ENCODE data around the gene ZNF507.
A peak's percentile ranks its signal among the peaks of the same experiment; 100 is the strongest.

ZNF507 gene

DNA sequence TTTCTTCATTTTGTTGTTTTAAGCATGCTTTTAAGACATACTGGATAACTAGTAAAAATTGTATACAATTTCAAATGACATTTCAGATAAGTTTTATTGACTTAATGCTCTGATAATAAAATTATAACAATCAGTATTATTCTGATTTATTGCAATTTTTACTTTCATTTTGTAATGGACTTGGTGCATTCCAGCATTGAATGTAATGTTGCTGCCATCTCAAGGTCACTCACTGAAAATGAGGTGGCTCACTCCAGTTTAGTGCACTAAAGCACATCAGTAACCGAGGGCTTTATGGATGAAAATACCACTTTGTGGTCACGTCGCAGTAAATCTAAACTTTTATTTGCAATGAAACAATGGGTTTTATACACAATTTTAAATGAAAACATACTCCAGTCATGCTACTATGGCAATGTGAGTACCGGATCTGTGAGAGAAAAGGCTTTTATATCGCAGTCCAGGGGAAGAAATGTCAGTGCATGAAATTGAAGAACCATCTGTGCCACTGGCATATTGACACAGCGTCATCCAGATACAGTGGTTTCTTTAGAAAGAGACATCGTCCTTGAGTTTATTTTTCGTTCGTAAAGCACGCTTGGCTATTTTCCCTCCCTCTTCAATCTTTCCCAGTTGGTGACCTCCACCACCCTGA is 20.7 kb upstream of the ZNF507 start:
- H3K4me1 Mint-ChIP-seq = no peaks in the 10 kb centered on the region
- peaks cover 2% of the 10 kb centered on the region for H3K36me3 Mint-ChIP-seq
- no peak for DNase-seq (ENCODE audit: low spot score in 2 of 2)
- no peak for ATAC-seq (ENCODE audit: low read depth)
- no peak overlapping the region for H3K27ac Mint-ChIP-seq
- H3K27me3 Mint-ChIP-seq = peaks cover 13% of the 10 kb centered on the region
- no peak overlapping the region for H3K4me3 Mint-ChIP-seq
- no peaks in the 10 kb centered on the region for H3K9me3 Mint-ChIP-seq

DNA sequence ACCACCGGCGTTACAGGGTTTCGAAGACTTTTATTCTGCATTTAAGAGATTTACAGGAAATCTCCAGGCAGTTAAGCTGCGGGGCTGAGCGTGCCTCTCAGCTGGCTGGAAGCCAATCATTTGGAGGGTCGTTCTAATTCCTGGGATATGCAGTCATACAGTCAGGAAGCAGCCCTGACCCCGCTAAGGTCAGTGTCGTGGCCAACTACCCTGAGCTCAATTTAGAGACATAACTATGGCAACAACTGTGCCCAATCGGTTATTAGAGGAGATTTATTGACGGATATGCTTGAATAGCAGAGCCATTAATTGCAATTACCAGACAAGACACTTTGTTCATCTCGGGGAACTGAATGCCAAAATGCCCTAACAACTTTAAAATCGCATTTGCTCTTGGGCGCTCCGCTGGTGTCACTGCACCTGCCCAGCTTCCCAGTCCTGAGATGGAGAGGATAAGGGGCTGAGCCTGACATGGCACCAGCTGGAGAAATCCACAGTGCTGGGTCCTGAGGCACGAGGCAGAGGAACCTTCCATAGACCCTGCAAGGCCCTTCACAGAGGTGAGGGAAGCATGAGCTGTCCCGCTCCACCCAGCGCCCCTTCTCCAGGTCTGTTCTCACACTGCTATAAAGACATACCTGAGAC is 15.1 kb upstream of the ZNF507 start:
- no peak for DNase-seq (ENCODE audit: low spot score in 2 of 2)
- peaks cover 2% of the 10 kb centered on the region for H3K36me3 Mint-ChIP-seq
- no peak for ATAC-seq (ENCODE audit: low read depth)
- no peak overlapping the region for H3K27ac Mint-ChIP-seq
- no peaks in the 10 kb centered on the region for H3K9me3 Mint-ChIP-seq
- H3K27me3 Mint-ChIP-seq = peaks cover 10% of the 10 kb centered on the region
- no peaks in the 10 kb centered on the region for H3K4me1 Mint-ChIP-seq
- no peak overlapping the region for H3K4me3 Mint-ChIP-seq

DNA sequence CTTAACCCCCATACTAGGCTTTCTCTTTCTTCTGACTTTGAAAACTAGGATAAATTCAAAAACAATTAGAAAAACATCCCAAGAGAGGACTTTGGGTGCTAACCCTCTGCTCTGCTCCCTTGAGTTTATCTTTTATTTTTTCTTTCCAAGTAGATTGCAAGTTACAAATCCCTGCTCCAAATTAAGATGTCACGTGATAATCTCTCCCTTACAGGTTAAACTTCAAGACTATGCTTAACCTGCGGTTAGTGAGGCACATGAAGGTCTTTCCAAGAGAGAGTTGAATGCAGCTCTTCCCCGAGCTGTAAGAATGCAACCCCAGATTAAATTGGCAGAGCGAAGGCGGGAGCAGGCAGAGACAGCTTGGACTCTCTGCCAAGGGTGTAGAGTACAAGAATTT is 12.2 kb upstream of the ZNF507 start:
- Mint-ChIP-seq H3K27me3 (peaks cover 4% of the 10 kb centered on the region), H3K9me3 (no peaks in the 10 kb centered on the region), H3K27ac (no peak overlapping the region), H3K36me3 (no peaks in the 10 kb centered on the region), H3K4me1 (no peaks in the 10 kb centered on the region), H3K4me3 (no peak overlapping the region)
- DNase-seq (ENCODE audit: low spot score in 2 of 2) (no peak), ATAC-seq (ENCODE audit: low read depth) (no peak)

DNA sequence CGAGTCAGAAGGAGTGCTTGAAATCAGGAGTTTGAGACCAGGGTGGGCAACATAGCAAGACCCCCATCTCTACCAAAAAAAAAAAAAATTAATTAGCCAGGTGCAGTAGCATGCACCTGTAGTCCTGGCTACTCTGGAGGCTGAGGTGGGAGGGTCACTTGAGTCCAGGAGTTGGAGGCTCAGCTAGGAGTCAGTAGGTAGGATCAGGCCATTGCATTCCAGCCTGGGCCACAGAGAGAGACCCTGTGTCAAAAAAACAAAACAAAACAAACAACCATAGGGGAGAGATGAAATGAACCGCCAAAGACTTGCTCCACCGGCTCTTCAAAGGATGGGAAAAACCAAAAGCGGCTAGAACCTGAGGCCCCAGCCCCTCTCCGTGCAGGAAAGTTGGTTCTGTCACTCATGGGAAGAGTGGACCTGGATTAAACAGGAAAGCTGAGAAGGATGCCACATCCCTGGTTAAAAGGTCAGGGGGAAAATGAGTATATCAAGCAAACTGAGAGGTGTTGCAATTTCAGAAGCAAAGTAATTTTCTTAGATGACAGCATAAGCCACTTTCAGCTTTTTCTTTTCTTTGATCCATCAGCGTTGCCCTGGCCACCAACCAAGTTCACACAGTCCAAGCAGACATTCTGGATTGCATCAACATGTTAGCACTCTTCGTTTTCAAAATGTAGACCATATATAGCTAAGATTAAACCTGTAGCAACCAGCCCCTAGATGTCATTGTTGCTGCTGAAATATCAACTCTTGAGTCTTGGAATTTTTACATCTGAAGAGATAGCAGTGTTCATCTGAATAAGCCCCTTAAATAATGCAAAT is 8.9 kb upstream of the ZNF507 start:
- DNase-seq (ENCODE audit: low spot score in 2 of 2) = no peak
- Mint-ChIP-seq H3K36me3 (no peaks in the 10 kb centered on the region), H3K4me1 (no peaks in the 10 kb centered on the region), H3K9me3 (no peaks in the 10 kb centered on the region), H3K27me3 (peaks cover 1% of the 10 kb centered on the region), H3K27ac (no peak overlapping the region), H3K4me3 (no peak overlapping the region)
- ATAC-seq (ENCODE audit: low read depth) = no peak

DNA sequence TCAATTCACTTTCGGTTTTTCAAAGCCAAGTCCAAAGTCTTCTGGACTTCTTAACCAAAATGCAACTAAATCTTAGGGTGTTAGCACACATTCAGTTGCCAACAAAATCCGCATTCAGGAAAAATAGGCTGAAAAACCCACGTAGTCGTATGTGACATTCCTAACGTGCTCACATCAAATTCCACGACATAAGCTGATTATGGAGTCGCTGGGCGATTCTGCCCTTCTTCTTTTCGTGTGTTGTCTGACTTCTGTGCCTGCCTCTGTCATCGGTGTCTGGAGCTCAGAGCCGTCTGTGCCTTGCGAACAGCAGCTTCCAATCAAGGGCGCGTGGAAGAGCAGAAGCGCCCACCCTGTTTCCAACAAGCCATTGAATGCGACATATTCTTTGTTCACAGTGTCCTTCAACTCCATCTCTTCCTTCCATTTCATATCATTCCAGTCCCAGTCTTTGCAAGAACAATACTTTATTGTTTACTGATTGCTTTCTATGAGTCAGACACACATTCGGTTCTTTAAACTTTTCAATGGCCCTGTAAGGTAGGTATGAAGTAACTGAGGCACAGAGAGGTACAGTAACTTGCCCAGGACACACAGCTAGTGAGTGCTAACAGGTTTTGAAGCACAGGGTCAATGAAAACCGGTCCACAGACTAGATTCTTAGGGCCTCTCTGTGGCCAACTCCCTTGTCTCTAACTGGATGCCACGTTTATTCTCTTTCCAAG is 8.2 kb upstream of the ZNF507 start:
- Mint-ChIP-seq H3K36me3 (no peaks in the 10 kb centered on the region), H3K27ac (no peak overlapping the region), H3K4me1 (no peaks in the 10 kb centered on the region), H3K27me3 (peaks cover 1% of the 10 kb centered on the region), H3K4me3 (no peak overlapping the region), H3K9me3 (no peaks in the 10 kb centered on the region)
- DNase-seq (ENCODE audit: low spot score in 2 of 2) (no peak), ATAC-seq (ENCODE audit: low read depth) (no peak)

DNA sequence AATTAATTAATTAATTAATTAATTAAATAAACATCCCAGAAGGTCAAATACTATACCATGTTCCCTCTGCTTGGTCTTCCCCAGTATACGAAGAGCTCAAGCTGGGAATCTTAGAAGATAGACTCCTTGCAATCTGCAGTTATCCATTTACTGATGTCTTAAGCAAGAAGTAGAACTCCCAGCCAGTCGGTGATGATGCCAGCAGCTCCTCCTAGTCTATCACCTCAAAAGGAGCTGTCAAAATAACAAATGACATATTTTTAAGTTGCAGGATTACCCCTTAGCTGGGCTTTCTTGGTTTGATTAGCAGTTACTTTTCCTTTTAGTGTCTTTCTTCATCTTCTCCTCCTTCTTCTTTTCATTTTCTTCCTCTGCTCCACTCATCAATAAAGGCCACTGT is 6.0 kb upstream of the ZNF507 start:
- ATAC-seq (ENCODE audit: low read depth) (no peak), DNase-seq (ENCODE audit: low spot score in 2 of 2) (no peak)
- no peaks in the 10 kb centered on the region for H3K27me3 Mint-ChIP-seq
- no peak overlapping the region for H3K27ac Mint-ChIP-seq
- no peaks in the 10 kb centered on the region for H3K9me3 Mint-ChIP-seq
- no peaks in the 10 kb centered on the region for H3K4me1 Mint-ChIP-seq
- no peak overlapping the region for H3K4me3 Mint-ChIP-seq
- H3K36me3 Mint-ChIP-seq = no peaks in the 10 kb centered on the region

DNA sequence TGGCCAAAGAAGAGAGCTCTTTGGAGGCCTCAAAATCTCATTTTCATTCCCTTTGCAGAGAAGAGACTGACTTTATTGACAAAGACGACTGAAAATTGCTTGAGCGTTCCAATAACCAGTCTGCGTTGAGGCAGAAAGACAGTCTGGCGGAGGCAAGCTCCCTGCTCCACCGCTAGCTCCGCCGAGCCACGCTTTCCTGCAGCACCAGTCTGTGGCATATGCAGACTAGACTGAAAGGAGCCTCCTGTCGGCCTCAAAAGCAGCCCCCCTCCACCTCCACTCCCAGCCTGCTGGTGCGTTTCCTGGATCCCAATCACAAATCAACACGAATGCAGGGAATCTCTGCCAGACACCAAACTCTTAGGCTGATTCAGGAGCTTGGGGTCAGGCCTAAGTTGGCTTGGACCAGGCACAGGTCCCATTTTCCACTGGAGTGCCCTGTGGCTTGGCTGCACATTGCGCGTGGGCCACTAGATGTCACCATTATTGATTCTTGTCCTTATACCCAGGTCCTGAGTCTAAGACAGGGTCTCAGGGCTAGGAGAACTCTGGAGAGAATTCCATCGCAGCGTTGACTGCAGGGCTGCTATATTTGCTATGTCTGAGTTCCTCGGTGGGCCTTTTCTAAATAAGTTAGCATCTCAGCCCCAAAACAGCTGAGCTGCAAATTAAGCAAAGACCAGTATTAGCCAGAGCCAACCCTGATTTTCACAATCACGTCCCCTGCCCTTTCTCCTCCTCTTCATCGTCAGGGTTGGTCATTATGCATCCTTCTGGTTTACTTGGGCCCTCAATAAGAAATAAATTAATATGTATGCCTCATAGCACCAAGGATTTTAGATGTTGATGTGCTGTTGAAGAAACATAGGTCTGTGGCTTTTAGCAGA is 5.2 kb upstream of the ZNF507 start:
- Mint-ChIP-seq H3K36me3 (no peaks in the 10 kb centered on the region), H3K27me3 (no peaks in the 10 kb centered on the region), H3K9me3 (no peaks in the 10 kb centered on the region), H3K4me1 (no peaks in the 10 kb centered on the region), H3K4me3 (no peak overlapping the region), H3K27ac (no peak overlapping the region)
- DNase-seq (ENCODE audit: low spot score in 2 of 2) (peak; percentile 38 to 44), ATAC-seq (ENCODE audit: low read depth) (peak; percentile 87)

DNA sequence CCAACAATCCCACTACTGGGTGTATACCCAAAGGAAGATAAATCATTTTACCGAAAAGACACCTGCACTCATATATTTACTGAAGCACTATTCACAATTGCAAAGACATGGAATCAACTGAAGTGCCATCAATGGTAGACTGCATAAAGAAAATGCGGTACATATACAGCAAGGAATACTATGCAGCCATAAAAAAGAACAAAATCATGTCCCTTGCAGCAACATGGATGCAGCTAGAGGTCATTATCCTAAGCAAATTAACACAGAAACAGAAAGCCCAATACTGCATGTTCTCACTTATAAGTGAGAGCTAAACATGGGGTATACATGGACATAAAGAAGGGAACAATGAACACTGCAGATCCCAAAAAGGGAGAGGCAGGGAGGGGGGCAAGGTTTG is 2.7 kb upstream of the ZNF507 start:
- ATAC-seq (ENCODE audit: low read depth) (no peak), DNase-seq (ENCODE audit: low spot score in 2 of 2) (no peak)
- no peak overlapping the region for H3K27ac Mint-ChIP-seq
- no peaks in the 10 kb centered on the region for H3K9me3 Mint-ChIP-seq
- H3K4me1 Mint-ChIP-seq = peaks cover 2% of the 10 kb centered on the region
- no peak overlapping the region for H3K4me3 Mint-ChIP-seq
- H3K27me3 Mint-ChIP-seq = no peaks in the 10 kb centered on the region
- no peaks in the 10 kb centered on the region for H3K36me3 Mint-ChIP-seq

DNA sequence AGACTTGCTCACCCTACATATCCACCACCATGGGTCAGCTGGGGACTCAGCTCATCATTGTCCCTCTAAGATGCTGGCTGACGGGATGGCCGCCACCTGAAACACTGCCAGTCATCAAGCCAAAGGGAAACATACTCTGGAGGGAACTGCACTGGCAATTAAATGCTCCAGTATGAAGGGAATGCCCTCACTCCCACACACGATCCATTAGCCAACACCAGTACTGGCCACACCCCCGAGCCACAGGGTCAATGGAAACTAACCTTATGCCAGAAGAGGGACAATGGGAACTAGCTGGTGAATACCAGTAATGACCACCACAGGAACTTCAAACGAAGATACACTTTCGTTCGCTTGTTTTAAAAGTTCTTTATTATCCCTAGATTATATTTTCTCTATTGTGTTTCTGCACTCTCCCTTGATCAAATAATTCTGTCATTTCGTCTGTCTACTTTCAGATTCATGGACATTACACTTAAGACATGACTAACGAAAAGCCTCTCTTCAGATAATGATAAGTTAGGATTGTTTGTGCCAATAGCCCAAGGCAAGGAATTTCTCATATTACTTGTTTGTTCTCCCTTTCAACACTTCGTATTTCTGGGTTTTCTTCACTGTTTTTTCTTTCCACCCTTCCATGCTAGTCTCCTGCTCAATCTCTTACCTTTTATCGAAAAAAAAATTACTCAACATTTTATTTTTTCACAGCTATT is 1.7 kb upstream of the ZNF507 start:
- DNase-seq (ENCODE audit: low spot score in 2 of 2) = no peak
- Mint-ChIP-seq H3K4me1 (peaks cover 3% of the 10 kb centered on the region), H3K36me3 (peaks cover 1% of the 10 kb centered on the region), H3K4me3 (peak overlapping the region; percentile 2), H3K27ac (no peak overlapping the region), H3K9me3 (no peaks in the 10 kb centered on the region), H3K27me3 (no peaks in the 10 kb centered on the region)
- no peak for ATAC-seq (ENCODE audit: low read depth)

DNA sequence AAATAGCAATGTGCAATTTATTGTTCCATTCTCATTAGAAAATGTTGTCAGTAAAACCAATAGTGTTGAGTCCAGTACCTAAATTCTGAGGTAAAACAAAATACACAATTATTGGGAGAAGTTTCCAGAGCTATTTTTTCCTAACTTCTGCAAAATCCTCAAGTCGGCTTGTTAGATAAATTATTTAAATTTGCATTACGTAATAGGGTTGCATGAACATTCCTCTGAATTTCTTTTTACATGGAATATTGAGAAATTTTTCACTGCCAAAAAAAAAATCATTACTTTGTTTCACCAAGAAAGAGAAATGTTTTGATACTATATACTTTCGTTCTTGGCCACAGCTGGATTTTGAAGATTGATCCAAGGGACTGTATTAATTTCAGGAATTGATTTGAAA is 1.5 kb downstream of the ZNF507 start:
- peaks cover 18% of the 10 kb centered on the region for H3K36me3 Mint-ChIP-seq
- peaks cover 23% of the 10 kb centered on the region for H3K4me1 Mint-ChIP-seq
- no peaks in the 10 kb centered on the region for H3K27me3 Mint-ChIP-seq
- H3K9me3 Mint-ChIP-seq = no peaks in the 10 kb centered on the region
- ATAC-seq (ENCODE audit: low read depth) = no peak
- no peak for DNase-seq (ENCODE audit: low spot score in 2 of 2)
- H3K27ac Mint-ChIP-seq = no peak overlapping the region
- H3K4me3 Mint-ChIP-seq = peak overlapping the region; percentile 97

DNA sequence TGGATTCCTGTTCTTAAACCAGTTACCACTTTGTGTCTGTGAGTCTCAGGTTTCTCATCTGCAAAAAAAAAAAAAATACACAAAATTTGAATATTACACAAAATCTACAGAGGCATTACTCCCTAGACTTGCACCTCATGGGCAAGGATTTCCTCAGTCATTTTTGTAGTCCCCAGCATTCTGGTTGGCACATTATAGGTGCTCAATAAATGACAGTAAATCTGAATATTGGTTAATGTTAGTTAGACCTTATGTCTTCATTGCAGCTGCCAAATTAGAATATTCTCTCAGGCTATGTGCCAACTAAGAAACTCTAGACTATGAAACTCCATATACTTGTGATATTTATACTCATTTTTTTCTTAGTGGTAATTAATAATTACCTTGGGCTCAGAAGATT is 2.2 kb downstream of the ZNF507 start:
- no peak overlapping the region for H3K4me3 Mint-ChIP-seq
- H3K4me1 Mint-ChIP-seq = peaks cover 27% of the 10 kb centered on the region
- no peak overlapping the region for H3K27ac Mint-ChIP-seq
- no peaks in the 10 kb centered on the region for H3K27me3 Mint-ChIP-seq
- no peaks in the 10 kb centered on the region for H3K9me3 Mint-ChIP-seq
- H3K36me3 Mint-ChIP-seq = peaks cover 21% of the 10 kb centered on the region
- DNase-seq (ENCODE audit: low spot score in 2 of 2) (no peak), ATAC-seq (ENCODE audit: low read depth) (no peak)

DNA sequence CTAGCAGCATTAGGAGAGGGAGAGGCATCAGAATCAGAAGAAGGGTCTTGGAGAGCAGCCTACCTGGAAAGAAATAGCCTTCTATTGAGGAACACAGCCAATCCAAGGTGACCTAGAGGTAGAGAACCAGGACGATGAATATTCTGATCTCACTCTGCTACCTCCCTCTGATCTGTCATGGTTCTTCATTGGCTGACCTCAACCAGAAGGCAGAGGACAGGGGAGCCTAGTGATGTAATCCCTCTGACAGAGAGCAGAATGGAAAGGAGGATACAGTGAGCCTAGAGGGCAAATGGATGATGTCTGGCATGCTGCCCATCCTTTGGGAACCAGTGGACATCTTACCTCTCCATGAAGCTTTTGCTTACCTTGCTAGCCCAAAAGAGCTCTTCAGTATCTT is 3.6 kb downstream of the ZNF507 start:
- Mint-ChIP-seq H3K4me1 (peaks cover 29% of the 10 kb centered on the region), H3K4me3 (no peak overlapping the region), H3K36me3 (peaks cover 35% of the 10 kb centered on the region), H3K27me3 (no peaks in the 10 kb centered on the region), H3K27ac (no peak overlapping the region), H3K9me3 (no peaks in the 10 kb centered on the region)
- DNase-seq (ENCODE audit: low spot score in 2 of 2) (no peak), ATAC-seq (ENCODE audit: low read depth) (no peak)

Data from memory B cell (primary cell).